Measurements from ENCODE around the gene ITPR1.

- TF ChIP-seq POLR2A (IDR thresholded peaks at IDR 0.05) (no peak), CTCF (IDR thresholded peaks at IDR 0.05) (no peak)
These were observed 5.3 kb downstream of the ITPR1 start for GRCh38 chr3:4498446-4498845.
